RCC 7860 (cell line): ENCODE results near the gene RAB20.
"Not testable (repeated sequence)": the region's sequence is repeated elsewhere in the genome, so short reads cannot be mapped to it uniquely, and the experiment has no call there.

Experiments used
- DNase-seq: peaks from one replicate; pipeline ENCODE4 v3.0.0-alpha.2; 2015; ENCODE audit warnings: low spot score
- FAIRE-seq: peaks from 2 replicates; lab custom pipeline; 2012; peaks lifted over from hg19 to GRCh38; lab: Jason Lieb, UNC

The RAB20 gene

GRCh38 chr13:110561344-110562035, at the start of gene RAB20:
Gene RAB20, minus strand, starts transcription at chr13:110561722. Its CDS starts 203 bp downstream, at chr13:110561519.
- DNase-seq: peak; percentile 60
- no peak for FAIRE-seq

GRCh38 chr13:110610955-110611595, 49.6 kb upstream of the RAB20 start:
- DNase-seq: no peak
- FAIRE-seq: no peak

- FAIRE-seq (no peak), DNase-seq (no peak)
Measured at GRCh38 chr13:110607675-110608224, 46.2 kb upstream of the RAB20 start.

GRCh38 chr13:110606281-110606680, 44.8 kb upstream of the RAB20 start:
- FAIRE-seq, DNase-seq: not testable (repeated sequence)

- DNase-seq (no peak), FAIRE-seq (no peak)
Measured at GRCh38 chr13:110605132-110605531, 43.6 kb upstream of the RAB20 start.

GRCh38 chr13:110600980-110601379, 39.5 kb upstream of the RAB20 start:
- DNase-seq (no peak), FAIRE-seq (no peak)

GRCh38 chr13:110600261-110600819, 38.8 kb upstream of the RAB20 start:
- DNase-seq (no peak), FAIRE-seq (no peak)

- FAIRE-seq (no peak), DNase-seq (no peak)
Measured at GRCh38 chr13:110597041-110597689, 35.6 kb upstream of the RAB20 start.

- FAIRE-seq (peak; percentile 75), DNase-seq (peak; percentile 62)
Measured at GRCh38 chr13:110593430-110594130, 32.1 kb upstream of the RAB20 start.

GRCh38 chr13:110592665-110593064, 31.1 kb upstream of the RAB20 start:
- no peak for FAIRE-seq
- DNase-seq: no peak

- DNase-seq (no peak), FAIRE-seq (no peak)
Measured at GRCh38 chr13:110590577-110590976, 29.1 kb upstream of the RAB20 start.

GRCh38 chr13:110589793-110590390, 28.4 kb upstream of the RAB20 start:
- FAIRE-seq (no peak), DNase-seq (no peak)

- FAIRE-seq: no peak
- DNase-seq: no peak
Measured at GRCh38 chr13:110583178-110583865, 21.8 kb upstream of the RAB20 start.

- FAIRE-seq: no peak
- no peak for DNase-seq
Measured at GRCh38 chr13:110582421-110582954, 21.0 kb upstream of the RAB20 start.

GRCh38 chr13:110581506-110582185, 20.1 kb upstream of the RAB20 start:
- FAIRE-seq (no peak), DNase-seq (no peak)

GRCh38 chr13:110580800-110581199, 19.3 kb upstream of the RAB20 start:
- FAIRE-seq (no peak), DNase-seq (no peak)

GRCh38 chr13:110578363-110578762, 16.8 kb upstream of the RAB20 start:
- FAIRE-seq: no peak
- DNase-seq: no peak

GRCh38 chr13:110576736-110577476, 15.4 kb upstream of the RAB20 start:
- FAIRE-seq (no peak), DNase-seq (no peak)
